LNCAP (cell line): ENCODE results near the gene RGL1.

Source experiments
- TF ChIP-seq, protein P1 (sequence below): fragments of 450-650 bp; IDR thresholded peaks from 2 replicates; pipeline ENCODE4 v1.5.1; 2017; ENCODE audit warnings: mild to moderate bottlenecking

Gene RGL1

GRCh38 chr1:183778568-183779433, 26.1 kb upstream of the RGL1 start:
- TF ChIP-seq, protein P1, sequence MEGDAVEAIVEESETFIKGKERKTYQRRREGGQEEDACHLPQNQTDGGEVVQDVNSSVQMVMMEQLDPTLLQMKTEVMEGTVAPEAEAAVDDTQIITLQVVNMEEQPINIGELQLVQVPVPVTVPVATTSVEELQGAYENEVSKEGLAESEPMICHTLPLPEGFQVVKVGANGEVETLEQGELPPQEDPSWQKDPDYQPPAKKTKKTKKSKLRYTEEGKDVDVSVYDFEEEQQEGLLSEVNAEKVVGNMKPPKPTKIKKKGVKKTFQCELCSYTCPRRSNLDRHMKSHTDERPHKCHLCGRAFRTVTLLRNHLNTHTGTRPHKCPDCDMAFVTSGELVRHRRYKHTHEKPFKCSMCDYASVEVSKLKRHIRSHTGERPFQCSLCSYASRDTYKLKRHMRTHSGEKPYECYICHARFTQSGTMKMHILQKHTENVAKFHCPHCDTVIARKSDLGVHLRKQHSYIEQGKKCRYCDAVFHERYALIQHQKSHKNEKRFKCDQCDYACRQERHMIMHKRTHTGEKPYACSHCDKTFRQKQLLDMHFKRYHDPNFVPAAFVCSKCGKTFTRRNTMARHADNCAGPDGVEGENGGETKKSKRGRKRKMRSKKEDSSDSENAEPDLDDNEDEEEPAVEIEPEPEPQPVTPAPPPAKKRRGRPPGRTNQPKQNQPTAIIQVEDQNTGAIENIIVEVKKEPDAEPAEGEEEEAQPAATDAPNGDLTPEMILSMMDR = no peak

- TF ChIP-seq, protein P1 = no peak
Observed at GRCh38 chr1:183780159-183780558, 24.8 kb upstream of the RGL1 start.

GRCh38 chr1:183780757-183781156, 24.2 kb upstream of the RGL1 start:
- TF ChIP-seq, protein P1 = no peak

DNA sequence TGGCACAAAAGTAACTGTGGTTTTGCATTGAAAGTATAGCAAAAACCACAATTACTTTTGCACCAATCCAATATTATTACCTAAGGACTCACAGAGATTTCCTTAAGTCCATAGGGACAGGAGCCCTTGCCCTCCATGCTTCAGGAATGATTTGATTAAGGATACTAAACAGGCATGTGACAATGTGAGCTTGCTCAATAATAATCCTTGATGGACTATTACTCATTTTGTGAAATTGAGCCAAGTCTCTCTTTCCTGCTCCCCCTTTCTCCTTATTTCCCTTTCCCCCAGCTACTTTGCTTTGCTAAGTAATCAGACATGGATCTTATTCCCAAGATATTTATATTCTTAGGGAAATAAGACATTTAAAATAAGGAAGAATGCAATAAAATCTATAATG, 21.6 kb upstream of the RGL1 start:
- TF ChIP-seq, protein P1 = no peak

GRCh38 chr1:183783767-183784637, 20.9 kb upstream of the RGL1 start:
- TF ChIP-seq, protein P1 = no peak

DNA sequence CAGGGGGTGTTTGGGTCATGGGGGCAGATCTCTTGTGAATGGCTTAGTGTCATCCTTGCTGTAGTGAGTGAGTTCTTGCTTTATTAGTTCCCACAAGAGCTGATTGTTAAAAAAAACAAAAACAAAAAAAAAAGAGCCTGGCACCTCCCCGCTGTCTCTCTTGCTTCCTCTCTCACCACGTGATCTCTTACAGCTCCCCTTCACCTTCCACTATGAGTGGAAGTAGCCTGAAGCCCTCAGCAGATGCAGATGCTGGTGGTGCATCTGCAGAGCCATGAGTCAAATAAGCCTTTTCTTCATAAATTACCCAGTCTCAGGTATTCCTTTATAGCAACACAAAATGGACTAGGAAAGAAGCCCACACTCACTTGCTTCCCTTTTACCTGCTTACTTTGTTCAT, 17.2 kb upstream of the RGL1 start:
- TF ChIP-seq, protein P1 = no peak

DNA sequence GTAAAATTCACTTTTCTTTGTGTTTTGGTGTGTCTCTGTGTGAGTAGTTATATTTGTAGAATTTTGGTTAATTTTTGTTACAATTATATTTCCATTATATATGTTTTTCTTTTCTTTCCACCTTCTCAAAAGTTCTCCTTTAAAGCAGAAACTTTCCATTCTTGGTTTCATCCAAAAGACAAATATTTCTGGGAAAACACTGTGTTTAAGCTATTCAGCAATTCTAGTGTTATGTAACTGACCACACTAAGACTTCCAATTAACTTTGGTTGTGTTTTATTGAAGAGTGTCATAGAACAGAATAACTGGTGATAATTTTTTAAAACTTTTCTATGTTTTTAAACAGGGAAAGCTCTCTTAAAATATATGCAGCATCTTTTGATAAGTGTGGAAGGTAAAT, 13.6 kb upstream of the RGL1 start:
- TF ChIP-seq, protein P1 = no peak
